ENCODE measurements around the gene HTD2. TPM values are rescaled to one million over a fixed set of nuclear protein-coding genes. Genes with fewer than 3 reads are reported as not detected.

HTD2 gene
- polyA plus RNA-seq, 1 of the 3 experiments (the other 2 are of a cell fraction): 3.0 TPM

- WGBS (ENCODE audit: low lambda C conversion rate): 77% methylated on average over 2 of the region's 2 CpGs
- Histone ChIP-seq H3K4me3 (ENCODE audit: low read depth in 2 of 2, low read length in 1 of 2) (no peak overlapping the region), H3K4me1 (ENCODE audit: control insufficient read depth in 1 of 2, insufficient read depth in 2 of 2, low read depth in 1 of 2, low read length in 1 of 2) (peaks cover 0 to 8% of the 10 kb centered on the region in 2 experiments; a peak in 1 of 4 replicates), H3K9ac (no peak overlapping the region), H3K79me2 (ENCODE audit: insufficient read depth) (no peaks in the 10 kb centered on the region), H3F3A (replicated peaks; ENCODE audit: insufficient read depth) (peaks cover 11% of the 10 kb centered on the region), H3K27me3 (ENCODE audit: insufficient read depth) (no peaks in the 10 kb centered on the region), H3K9me2 (no peaks in the 10 kb centered on the region), H2AFZ (ENCODE audit: low read depth) (0 out of 2 replicates have a peak overlapping the region, but pooled peaks have one; percentile 39), H3K36me3 (replicated peaks in 1 of 2; ENCODE audit: control insufficient read depth in 1 of 2, insufficient read depth in 2 of 2, low read length in 1 of 2) (no peaks in the 10 kb centered on the region), H3K27ac (ENCODE audit: low read depth in 2 of 2, low read length in 1 of 2) (no peak overlapping the region), H3K9me3 (no peaks in the 10 kb centered on the region), H4K20me1 (ENCODE audit: insufficient read depth) (no peaks in the 10 kb centered on the region), H3K4me2 (0 out of 2 replicates have a peak overlapping the region, but pooled peaks have one; percentile 8)
- TF ChIP-seq PBX3 (IDR thresholded peaks at IDR 0.05): no peak
- no peak for TF ChIP-seq RAD21 (IDR thresholded peaks at IDR 0.05; ENCODE audit: low read length)
- no peak for TF ChIP-seq REST (IDR thresholded peaks at IDR 0.05; ENCODE audit: low read depth, low read length)
- no peak for TF ChIP-seq MEF2A (IDR thresholded peaks at IDR 0.05; ENCODE audit: borderline replicate concordance, low read depth)
- ChIA-PET CTCF (interaction anchor here (1.7 to 3.5 kb wide), 3 partner anchors 19 to 305 kb away, joined by 7 to 17 read pairs (median 7); partner anchors contain the start of genes HTD2 and RPP14), POLR2A (interaction anchor here (1.1 kb wide), 1 partner anchor 19 kb away, joined by 3 read pairs; the partner anchor contains the start of genes HTD2 and RPP14)
- DNase-seq: no peak
These were observed 19.2 kb downstream of the HTD2 start for GRCh38 chr3:58325525-58325992.

- POLR2A ChIA-PET: no interaction called here
- WGBS (ENCODE audit: low lambda C conversion rate): 89% methylated on average over 8 of the region's 8 CpGs
These were observed 20.1 kb downstream of the HTD2 start for GRCh38 chr3:58326267-58326900.

More at GRCh38 chr3:58326267-58326900, 20.1 kb downstream of the HTD2 start:
- Histone ChIP-seq H2AFZ (ENCODE audit: low read depth) (no peak overlapping the region), H3K27me3 (ENCODE audit: insufficient read depth) (no peaks in the 10 kb centered on the region), H3K79me2 (ENCODE audit: insufficient read depth) (no peaks in the 10 kb centered on the region), H3K36me3 (replicated peaks in 1 of 2; ENCODE audit: control insufficient read depth in 1 of 2, insufficient read depth in 2 of 2, low read length in 1 of 2) (no peaks in the 10 kb centered on the region), H3K4me1 (ENCODE audit: control insufficient read depth in 1 of 2, insufficient read depth in 2 of 2, low read depth in 1 of 2, low read length in 1 of 2) (peaks cover 0 to 8% of the 10 kb centered on the region in 2 experiments; a peak in 1 of 4 replicates), H3K4me3 (ENCODE audit: low read depth in 2 of 2, low read length in 1 of 2) (no peak overlapping the region), H3K27ac (ENCODE audit: low read depth in 2 of 2, low read length in 1 of 2) (no peak overlapping the region), H3K9me2 (no peaks in the 10 kb centered on the region), H3F3A (replicated peaks; ENCODE audit: insufficient read depth) (peaks cover 12% of the 10 kb centered on the region), H3K9me3 (no peaks in the 10 kb centered on the region), H3K9ac (no peak overlapping the region), H4K20me1 (ENCODE audit: insufficient read depth) (no peaks in the 10 kb centered on the region), H3K4me2 (no peak overlapping the region)
- CTCF ChIA-PET: interaction anchor here (1.7 to 3.5 kb wide), 2 partner anchors 19 to 89 kb away, joined by 7 to 17 read pairs; partner anchors contain the start of genes HTD2 and RPP14
- no peak for DNase-seq
- TF ChIP-seq CTCF (IDR thresholded peaks at IDR 0.05) (no peak), TEAD4 (IDR thresholded peaks at IDR 0.05; ENCODE audit: borderline replicate concordance, insufficient read depth) (no peak), RCOR1 (IDR thresholded peaks at IDR 0.05; ENCODE audit: low read length) (no peak), PBX3 (IDR thresholded peaks at IDR 0.05) (no peak)
